ENCODE results near the gene NDUFS8.
"Not testable (repeated sequence)": the region's sequence is repeated elsewhere in the genome, so short reads cannot be mapped to it uniquely, and the experiment has no call there.

Gene NDUFS8

GRCh38 chr11:68030318-68031143 is at the start of gene NDUFS8:
NDUFS8 (plus strand) TSS chr11:68030681; CDS start chr11:68032152, 1,471 bp downstream.
- peak; percentile 98 for DNase-seq (ENCODE audit: low read depth, low spot score)
- H3K9me3 ChIP-seq (ENCODE audit: insufficient read depth, low read length), result peaks cover 8% of the 10 kb centered on the region; the same call in 1 of the 2 replicates
- no peaks in the 10 kb centered on the region for H3K27me3 ChIP-seq (ENCODE audit: insufficient read depth, insufficient read length)
- H3K4me1 ChIP-seq (ENCODE audit: insufficient read depth, insufficient read length), result peaks cover 26% of the 10 kb centered on the region
- TF ChIP-seq ZNF274 (IDR thresholded peaks at IDR 0.05; ENCODE audit: low read depth, low read length) (no peak), YY1 (IDR thresholded peaks at IDR 0.05; ENCODE audit: insufficient read depth, insufficient read length) (peak; percentile 79)
- H3K36me3 ChIP-seq (ENCODE audit: insufficient read depth, insufficient read length, low read length), result peaks cover 52% of the 10 kb centered on the region
- peak within 1 kb of the TSS; percentile 92 for H3K4me3 ChIP-seq (ENCODE audit: insufficient read length, low read depth)
- peak within 1 kb of the TSS; percentile 96 for H3K9ac ChIP-seq (ENCODE audit: insufficient read length, low read depth)

- H3K9ac ChIP-seq (ENCODE audit: insufficient read length, low read depth); H3K4me1 ChIP-seq (ENCODE audit: insufficient read depth, insufficient read length); H3K9me3 ChIP-seq (ENCODE audit: insufficient read depth, low read length); H3K36me3 ChIP-seq (ENCODE audit: insufficient read depth, insufficient read length, low read length); DNase-seq (ENCODE audit: low read depth, low spot score); H3K4me3 ChIP-seq (ENCODE audit: insufficient read length, low read depth); H3K27me3 ChIP-seq (ENCODE audit: insufficient read depth, insufficient read length): not testable (repeated sequence)
These were observed 49.3 kb upstream of the NDUFS8 start for GRCh38 chr11:67981226-67981625.

GRCh38 chr11:67982255-67982857 is 48.1 kb upstream of the NDUFS8 start:
- not testable (repeated sequence) for H3K27me3 ChIP-seq (ENCODE audit: insufficient read depth, insufficient read length); H3K9me3 ChIP-seq (ENCODE audit: insufficient read depth, low read length); H3K36me3 ChIP-seq (ENCODE audit: insufficient read depth, insufficient read length, low read length); H3K9ac ChIP-seq (ENCODE audit: insufficient read length, low read depth); DNase-seq (ENCODE audit: low read depth, low spot score); H3K4me3 ChIP-seq (ENCODE audit: insufficient read length, low read depth); H3K4me1 ChIP-seq (ENCODE audit: insufficient read depth, insufficient read length)

- H3K4me3 ChIP-seq (ENCODE audit: insufficient read length, low read depth), result no peak overlapping the region
- DNase-seq (ENCODE audit: low read depth, low spot score), result no peak
- H3K9ac ChIP-seq (ENCODE audit: insufficient read length, low read depth), result no peak overlapping the region
- no peaks in the 10 kb centered on the region for H3K36me3 ChIP-seq (ENCODE audit: insufficient read depth, insufficient read length, low read length)
- no peaks in the 10 kb centered on the region for H3K27me3 ChIP-seq (ENCODE audit: insufficient read depth, insufficient read length)
- no peaks in the 10 kb centered on the region for H3K9me3 ChIP-seq (ENCODE audit: insufficient read depth, low read length)
- no peak for TF ChIP-seq YY1 (IDR thresholded peaks at IDR 0.05; ENCODE audit: insufficient read depth, insufficient read length)
- TF ChIP-seq SUZ12 (IDR thresholded peaks at IDR 0.05; ENCODE audit: extremely low read depth, insufficient read depth, insufficient read length), result no peak
- TF ChIP-seq ZNF274 (IDR thresholded peaks at IDR 0.05; ENCODE audit: low read depth, low read length), result no peak
- no peaks in the 10 kb centered on the region for H3K4me1 ChIP-seq (ENCODE audit: insufficient read depth, insufficient read length)
These were observed 46.5 kb upstream of the NDUFS8 start for GRCh38 chr11:67983951-67984350.

GRCh38 chr11:67985302-67985701 is 45.2 kb upstream of the NDUFS8 start:
- not testable (repeated sequence) for DNase-seq (ENCODE audit: low read depth, low spot score); H3K27me3 ChIP-seq (ENCODE audit: insufficient read depth, insufficient read length); H3K9ac ChIP-seq (ENCODE audit: insufficient read length, low read depth); H3K9me3 ChIP-seq (ENCODE audit: insufficient read depth, low read length); H3K36me3 ChIP-seq (ENCODE audit: insufficient read depth, insufficient read length, low read length); H3K4me3 ChIP-seq (ENCODE audit: insufficient read length, low read depth); H3K4me1 ChIP-seq (ENCODE audit: insufficient read depth, insufficient read length)

GRCh38 chr11:67990546-67991346 is 39.7 kb upstream of the NDUFS8 start:
- H3K9ac ChIP-seq (ENCODE audit: insufficient read length, low read depth), result peak overlapping the region; percentile 70
- H3K4me1 ChIP-seq (ENCODE audit: insufficient read depth, insufficient read length); DNase-seq (ENCODE audit: low read depth, low spot score): not testable (repeated sequence)

GRCh38 chr11:67991347-67992121 is 38.9 kb upstream of the NDUFS8 start:
- H3K36me3 ChIP-seq (ENCODE audit: insufficient read depth, insufficient read length, low read length); H3K4me1 ChIP-seq (ENCODE audit: insufficient read depth, insufficient read length); DNase-seq (ENCODE audit: low read depth, low spot score); H3K27me3 ChIP-seq (ENCODE audit: insufficient read depth, insufficient read length); H3K9me3 ChIP-seq (ENCODE audit: insufficient read depth, low read length): not testable (repeated sequence)
- Histone ChIP-seq H3K9ac (ENCODE audit: insufficient read length, low read depth) (peak overlapping the region; percentile 70), H3K4me3 (ENCODE audit: insufficient read length, low read depth) (peak overlapping the region; percentile 32)

More at GRCh38 chr11:67990546-67991346, 39.7 kb upstream of the NDUFS8 start:
- not testable (repeated sequence) for H3K9me3 ChIP-seq (ENCODE audit: insufficient read depth, low read length); H3K27me3 ChIP-seq (ENCODE audit: insufficient read depth, insufficient read length); H3K36me3 ChIP-seq (ENCODE audit: insufficient read depth, insufficient read length, low read length)
- peak overlapping the region; percentile 32 for H3K4me3 ChIP-seq (ENCODE audit: insufficient read length, low read depth)

GRCh38 chr11:67993821-67994220 is 36.7 kb upstream of the NDUFS8 start:
- H3K4me3 ChIP-seq (ENCODE audit: insufficient read length, low read depth); H3K9ac ChIP-seq (ENCODE audit: insufficient read length, low read depth); H3K36me3 ChIP-seq (ENCODE audit: insufficient read depth, insufficient read length, low read length); H3K27me3 ChIP-seq (ENCODE audit: insufficient read depth, insufficient read length); DNase-seq (ENCODE audit: low read depth, low spot score); H3K9me3 ChIP-seq (ENCODE audit: insufficient read depth, low read length): not testable (repeated sequence)
- peaks cover 11% of the 10 kb centered on the region for H3K4me1 ChIP-seq (ENCODE audit: insufficient read depth, insufficient read length)

GRCh38 chr11:67994387-67994786 is 36.1 kb upstream of the NDUFS8 start:
- H3K9me3 ChIP-seq (ENCODE audit: insufficient read depth, low read length); DNase-seq (ENCODE audit: low read depth, low spot score); H3K4me3 ChIP-seq (ENCODE audit: insufficient read length, low read depth); H3K27me3 ChIP-seq (ENCODE audit: insufficient read depth, insufficient read length); H3K36me3 ChIP-seq (ENCODE audit: insufficient read depth, insufficient read length, low read length); H3K9ac ChIP-seq (ENCODE audit: insufficient read length, low read depth): not testable (repeated sequence)
- peaks cover 11% of the 10 kb centered on the region for H3K4me1 ChIP-seq (ENCODE audit: insufficient read depth, insufficient read length)

- not testable (repeated sequence) for H3K9ac ChIP-seq (ENCODE audit: insufficient read length, low read depth); DNase-seq (ENCODE audit: low read depth, low spot score); H3K27me3 ChIP-seq (ENCODE audit: insufficient read depth, insufficient read length); H3K4me3 ChIP-seq (ENCODE audit: insufficient read length, low read depth); H3K9me3 ChIP-seq (ENCODE audit: insufficient read depth, low read length); H3K36me3 ChIP-seq (ENCODE audit: insufficient read depth, insufficient read length, low read length)
- H3K4me1 ChIP-seq (ENCODE audit: insufficient read depth, insufficient read length), result peaks cover 11% of the 10 kb centered on the region
These were observed 35.4 kb upstream of the NDUFS8 start for GRCh38 chr11:67995129-67995528.

Data from NT2/D1 (cell line).